HG03103 (cell line): ENCODE measurements around the gene SLC2A11.

Experiments used
- ATAC-seq: cut with Tn5 transposase; IDR thresholded peaks from one replicate; pipeline ENCODE4 v1.9.1; 2021; ENCODE audit warnings: low read depth; ENCODE audit not compliant: unreplicated experiment

Gene SLC2A11

GRCh38 chr22:23857606-23858483 is at the start of gene SLC2A11:
SLC2A11 (plus strand) TSS chr22:23857875; CDS start chr22:23858000, 125 bp downstream.
- ATAC-seq = peak; percentile 80

DNA sequence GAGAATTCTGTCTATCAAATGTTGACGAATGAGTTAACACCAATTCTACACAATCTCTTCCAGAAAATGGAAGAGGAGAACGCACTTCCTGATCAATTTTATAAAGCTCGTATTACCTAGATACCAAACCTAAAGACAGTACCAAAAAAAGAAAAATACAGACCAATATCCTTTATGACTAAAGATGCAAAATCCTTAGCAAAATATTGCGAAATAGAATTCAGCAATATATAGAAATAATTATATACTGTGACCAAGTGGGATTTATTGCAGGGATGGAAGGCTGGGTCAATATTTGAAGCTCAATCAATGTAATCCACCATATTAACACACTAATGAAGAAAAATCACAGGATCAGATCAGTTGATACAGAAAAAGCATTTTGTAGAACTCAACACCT is 45.3 kb upstream of the SLC2A11 start:
- ATAC-seq = no peak

DNA sequence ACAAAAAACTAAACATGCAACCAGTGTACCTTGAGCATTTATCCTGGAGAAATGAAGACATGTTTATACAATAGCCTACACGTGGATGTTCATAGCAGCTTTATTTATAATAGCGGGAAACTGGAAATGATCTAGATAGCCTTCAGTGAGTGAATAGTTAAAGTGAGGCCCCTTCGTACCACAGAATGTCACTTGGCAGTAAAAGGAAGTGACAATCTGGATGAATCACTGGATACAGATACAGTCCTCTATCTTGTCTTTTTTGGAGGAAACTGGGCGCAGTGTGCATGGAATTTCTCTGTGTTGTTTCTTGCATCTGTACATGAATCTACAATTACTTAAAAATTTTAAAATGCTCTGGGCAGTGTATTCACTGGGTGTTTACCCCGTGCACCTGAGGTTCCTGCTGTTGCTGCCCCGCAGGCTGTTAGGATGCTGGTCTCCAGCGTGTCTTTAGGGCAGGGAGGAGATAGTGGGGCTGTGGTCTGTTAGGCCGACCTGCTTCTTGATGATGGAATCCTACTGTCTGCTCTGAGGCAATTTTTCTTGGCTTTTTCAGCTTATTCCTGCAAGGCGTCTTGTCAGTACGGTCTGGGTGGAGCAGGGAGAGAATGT is 42.0 kb upstream of the SLC2A11 start:
- ATAC-seq = no peak

- ATAC-seq = no peak
Observed at GRCh38 chr22:23816156-23816976, 41.3 kb upstream of the SLC2A11 start.

DNA sequence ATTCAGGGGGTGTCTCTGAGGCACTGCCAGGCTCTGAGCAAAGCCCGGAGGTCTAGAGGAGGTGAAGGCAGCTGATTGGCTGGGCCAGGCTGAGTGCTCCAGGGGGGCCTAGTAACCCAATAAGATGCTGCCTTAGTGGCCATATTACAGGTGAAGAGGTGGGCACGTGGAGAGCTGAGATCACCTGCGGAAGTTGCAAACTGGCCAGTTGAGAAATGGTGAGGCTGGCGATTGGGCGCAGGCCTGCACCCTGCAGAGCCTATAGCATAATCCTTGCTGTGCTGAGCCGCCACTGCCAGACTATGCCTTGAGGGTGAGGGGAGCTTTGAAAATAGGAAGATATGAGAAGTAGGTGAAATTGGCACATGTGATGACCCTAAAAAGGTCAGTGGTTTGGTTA is 40.5 kb upstream of the SLC2A11 start:
- ATAC-seq = no peak

DNA sequence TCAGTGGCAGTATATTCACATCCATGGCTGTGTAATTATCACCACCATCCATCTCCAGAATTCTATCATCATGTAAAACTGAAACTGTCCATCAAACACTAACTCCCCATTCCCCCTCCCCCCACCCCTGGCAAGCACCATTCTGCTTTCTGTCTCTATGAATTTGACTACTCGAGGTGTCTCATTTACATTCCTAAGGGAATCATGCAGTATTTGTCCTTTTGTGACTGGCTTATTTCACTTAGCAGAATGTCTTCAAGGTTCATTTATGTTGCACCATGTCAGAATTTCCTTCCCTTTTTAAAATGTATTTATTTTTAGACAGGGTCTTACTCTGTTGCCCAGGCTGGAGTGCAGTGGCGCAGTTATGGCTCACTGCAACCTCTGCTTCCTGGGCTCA is 39.1 kb upstream of the SLC2A11 start:
- ATAC-seq = no peak

DNA sequence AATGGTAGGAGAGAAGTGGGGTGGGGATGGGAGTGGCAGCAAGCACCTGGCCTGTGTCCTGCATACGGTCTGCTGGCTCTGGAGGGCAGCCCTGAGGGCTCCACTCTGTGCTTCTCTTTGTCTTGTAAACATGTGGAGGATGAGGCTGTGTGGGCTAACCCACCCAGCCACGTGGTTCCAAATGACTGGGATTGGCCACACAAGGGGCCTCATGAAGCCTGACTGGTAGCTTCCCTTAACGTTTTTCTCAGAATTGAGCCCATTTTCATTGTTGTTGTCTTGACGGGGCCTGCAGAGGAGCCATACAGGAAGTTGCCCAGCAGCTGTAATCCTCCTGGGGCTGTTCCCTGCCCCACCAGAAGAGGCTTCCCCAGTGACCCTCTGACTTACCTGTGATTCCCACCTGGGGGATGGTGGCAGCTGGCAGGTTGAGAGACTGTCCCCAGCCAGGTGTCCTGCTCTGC is 36.9 kb upstream of the SLC2A11 start:
- ATAC-seq = no peak

- ATAC-seq = no peak
Observed at GRCh38 chr22:23822101-23822671, 35.5 kb upstream of the SLC2A11 start.

- no peak for ATAC-seq
Observed at GRCh38 chr22:23823331-23823791, 34.3 kb upstream of the SLC2A11 start.

DNA sequence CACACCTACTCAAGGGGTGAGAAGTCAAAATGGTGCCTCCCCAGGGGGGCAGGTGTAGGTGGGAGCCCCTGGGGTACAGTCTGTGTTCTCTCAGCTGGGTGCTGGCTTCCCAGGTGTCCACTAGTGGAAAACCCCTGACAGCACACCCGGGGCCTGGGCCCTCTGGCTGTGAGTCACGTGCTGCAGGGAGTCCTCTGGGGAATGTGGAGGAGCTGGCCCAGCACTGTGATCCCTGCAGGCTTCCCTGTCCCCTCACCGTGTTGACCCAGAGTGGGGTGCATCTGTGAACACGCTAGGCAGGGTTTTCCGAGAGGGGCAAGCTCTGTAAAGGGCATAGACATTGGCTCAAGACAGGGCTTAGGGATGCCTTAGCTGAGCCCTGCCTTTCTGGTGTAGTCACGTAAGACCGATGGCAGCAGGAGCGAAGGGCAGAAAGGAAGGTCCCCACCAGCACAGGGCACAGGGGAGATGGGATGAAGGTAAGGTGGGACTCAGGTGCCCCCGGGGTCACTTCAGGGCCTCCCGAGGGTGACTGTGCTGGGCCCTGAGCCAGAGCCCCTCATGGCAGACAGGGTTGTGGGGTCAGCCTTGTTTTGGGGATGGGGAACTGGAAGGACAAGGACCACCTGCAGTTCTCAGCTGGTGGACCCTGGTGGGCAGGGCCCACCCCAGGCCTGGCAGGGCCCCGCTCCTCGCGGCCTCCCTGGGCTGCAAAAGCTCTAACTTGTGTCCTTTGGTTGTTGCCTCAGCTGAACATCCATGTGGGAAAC is 33.0 kb upstream of the SLC2A11 start:
- ATAC-seq = no peak

DNA sequence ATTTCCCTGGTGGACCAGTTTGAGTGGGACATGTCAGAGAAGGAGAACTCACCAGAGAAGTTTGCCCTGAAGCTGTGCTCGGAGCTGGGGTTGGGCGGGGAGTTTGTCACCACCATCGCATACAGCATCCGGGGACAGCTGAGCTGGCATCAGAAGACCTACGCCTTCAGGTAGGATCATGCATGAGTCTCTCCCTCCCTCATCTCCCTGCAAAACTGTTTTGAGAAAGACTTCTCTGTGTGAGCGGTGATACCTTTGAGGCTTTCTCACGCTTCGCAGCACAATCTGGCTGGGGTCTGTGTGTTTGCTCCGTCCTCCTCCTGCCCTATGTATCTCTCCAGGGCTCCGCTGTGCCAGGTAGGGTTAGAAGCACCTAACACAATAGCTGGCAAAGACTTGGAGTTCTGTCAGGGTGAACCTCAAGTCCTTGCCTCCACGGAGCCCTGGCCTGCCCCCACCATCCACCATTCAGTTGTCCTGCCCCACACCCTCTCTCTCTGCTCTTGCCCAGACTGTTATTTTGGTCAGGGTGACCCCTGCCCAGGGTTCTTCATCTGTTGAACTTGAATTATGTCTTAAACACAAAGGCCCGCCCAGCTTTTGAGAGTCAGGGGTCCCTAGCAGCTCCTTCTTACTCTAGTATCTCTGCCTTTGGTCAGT is 32.3 kb upstream of the SLC2A11 start:
- ATAC-seq = no peak

DNA sequence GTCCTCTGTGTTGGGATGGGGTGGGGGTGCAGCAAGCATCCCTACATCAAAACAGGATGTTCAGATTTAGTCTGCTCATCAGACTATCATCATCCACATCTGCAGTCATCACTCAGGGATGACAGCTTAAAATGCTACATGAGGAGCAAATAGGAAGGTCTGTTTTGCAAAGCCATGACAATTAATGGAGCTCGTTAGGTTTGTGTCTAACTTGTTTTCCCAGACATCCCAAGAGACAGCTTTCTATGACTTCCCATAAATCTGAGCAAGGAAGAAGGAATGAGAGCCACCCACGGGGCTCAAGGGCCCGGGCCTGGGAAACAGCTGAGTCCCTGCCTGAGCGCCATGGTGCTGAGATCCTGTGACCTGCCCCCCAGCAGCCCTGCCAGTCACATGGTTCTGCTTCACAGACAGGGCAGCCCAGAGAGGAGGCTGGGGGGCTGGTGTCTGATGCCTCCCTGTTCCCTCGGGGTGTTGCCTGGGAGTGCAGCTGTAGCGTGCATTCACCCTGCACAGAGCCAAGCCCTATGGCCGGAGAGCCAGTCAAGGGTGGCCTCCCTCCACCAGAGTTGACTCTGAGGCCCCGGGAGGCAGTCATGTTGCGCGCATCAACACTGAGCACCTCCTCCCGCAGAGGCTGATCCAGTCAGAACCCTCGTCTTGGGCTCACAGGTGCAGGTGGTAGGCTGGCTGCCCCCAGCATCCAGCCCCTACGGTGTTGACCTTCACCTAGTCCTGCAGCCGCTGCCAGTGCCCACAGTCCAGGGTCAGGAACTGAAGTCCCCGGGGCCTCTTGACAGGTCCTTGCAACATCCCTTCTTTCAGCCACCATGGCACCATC is 30.9 kb upstream of the SLC2A11 start:
- no peak for ATAC-seq

- ATAC-seq = no peak
Observed at GRCh38 chr22:23827351-23827995, 30.2 kb upstream of the SLC2A11 start.

DNA sequence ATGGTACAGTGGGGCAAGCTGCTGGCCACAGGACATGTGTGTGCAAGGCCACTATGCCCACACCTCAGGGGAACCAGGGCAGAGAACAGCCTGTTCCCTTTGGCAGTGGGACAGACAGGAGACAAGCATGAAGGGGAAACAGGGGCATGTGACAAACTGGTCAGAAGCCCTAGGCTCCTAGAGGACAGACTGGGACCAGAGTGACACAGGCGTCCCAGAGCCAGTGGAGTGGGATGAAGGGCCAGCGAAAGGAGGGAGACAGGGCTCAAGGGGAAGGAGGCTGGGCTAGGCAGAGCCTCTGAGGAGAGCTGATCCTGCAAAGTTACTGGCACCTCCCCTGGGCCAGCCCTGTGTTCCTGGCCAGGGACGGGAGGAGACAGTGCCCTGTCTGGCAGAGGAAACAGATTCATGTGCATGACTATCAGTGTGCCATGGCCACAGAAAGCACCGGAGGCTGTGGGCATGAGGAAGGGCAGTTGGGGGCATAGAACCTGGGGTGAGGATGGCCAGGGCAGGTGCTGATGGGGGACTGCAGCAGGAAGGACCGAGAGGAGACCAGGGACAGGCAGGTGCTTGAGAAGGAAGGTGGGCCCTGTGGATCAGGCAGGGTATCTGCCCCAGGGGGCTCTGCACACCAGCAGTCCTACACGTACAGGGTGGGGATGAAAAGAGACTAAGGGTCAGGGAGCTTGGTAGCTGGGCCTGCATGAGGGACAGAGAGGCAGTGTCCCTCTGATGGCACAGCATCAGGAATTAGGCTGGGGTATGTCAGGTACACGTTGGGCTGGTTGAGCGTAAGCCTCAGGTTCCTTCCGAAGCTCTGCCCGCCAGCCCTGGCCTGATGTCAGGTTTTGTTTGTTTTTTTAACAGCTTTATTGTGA is 28.6 kb upstream of the SLC2A11 start:
- ATAC-seq = no peak

- no peak for ATAC-seq
Observed at GRCh38 chr22:23829845-23830372, 27.8 kb upstream of the SLC2A11 start.

DNA sequence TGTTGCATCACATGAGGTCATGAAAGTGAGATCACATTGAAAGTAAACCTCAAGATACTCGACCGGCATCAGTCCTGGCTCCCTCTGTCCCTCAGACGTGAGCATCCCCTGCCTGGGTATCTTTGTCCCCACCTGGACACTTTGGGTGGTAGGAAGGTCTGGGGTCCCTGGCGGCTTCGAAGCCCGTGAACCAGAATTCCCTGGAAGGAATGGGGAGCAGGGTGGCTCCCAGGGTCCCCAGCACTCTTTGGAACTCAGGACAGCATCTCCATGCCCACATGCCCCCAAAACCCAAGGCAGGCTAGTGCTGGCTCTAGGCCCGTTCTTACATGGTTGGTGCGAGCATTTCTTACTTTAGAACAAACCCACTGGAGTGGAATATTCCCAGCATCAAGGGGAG is 26.4 kb upstream of the SLC2A11 start:
- ATAC-seq = no peak

DNA sequence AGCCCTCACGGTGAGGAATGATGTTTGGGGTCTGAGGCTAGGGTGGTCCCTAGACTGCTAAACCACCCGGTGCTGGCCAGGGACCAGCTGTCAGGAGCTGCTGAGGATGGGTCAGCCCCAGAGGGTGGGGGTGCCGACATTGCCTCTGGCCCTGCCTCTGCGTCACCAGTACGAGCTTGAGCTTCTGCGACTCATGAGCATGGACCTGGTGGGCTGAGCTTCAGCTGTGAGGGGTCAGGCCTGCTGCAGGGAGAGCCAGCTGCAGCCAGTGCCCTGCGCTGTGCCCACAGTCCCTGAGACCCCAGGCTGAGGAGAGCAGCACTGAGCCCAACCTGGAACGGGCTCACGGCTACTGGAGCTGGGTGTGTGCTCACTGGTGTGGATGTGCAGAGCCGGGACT is 25.9 kb upstream of the SLC2A11 start:
- no peak for ATAC-seq
